NCI-H345 treated with DMSO at 0.1 percent for 48 hours (cell line): Measurements from ENCODE around the gene GNL1.

Experiments used
- DNase-seq: peaks from one replicate; lab custom pipeline; 2025; ENCODE audit not compliant: unreplicated experiment; lab: John Stamatoyannopoulos, UW

The GNL1 gene

GRCh38 chr6:30570740-30571074 is 14.4 kb upstream of the GNL1 start:
- no peak for DNase-seq

- no peak for DNase-seq
Measured at GRCh38 chr6:30570263-30570662, 14.0 kb upstream of the GNL1 start.

- DNase-seq: no peak
Measured at GRCh38 chr6:30568245-30568644, 12.0 kb upstream of the GNL1 start.

GRCh38 chr6:30565772-30566171 is 9.5 kb upstream of the GNL1 start:
- DNase-seq: no peak

- no peak for DNase-seq
Measured at GRCh38 chr6:30564114-30564513, 7.8 kb upstream of the GNL1 start.

- DNase-seq: no peak
Measured at GRCh38 chr6:30562470-30563425, 6.5 kb upstream of the GNL1 start.

GRCh38 chr6:30560930-30561329 is 4.6 kb upstream of the GNL1 start:
- no peak for DNase-seq

- no peak for DNase-seq
Measured at GRCh38 chr6:30557683-30557981, 1.3 kb upstream of the GNL1 start.

GRCh38 chr6:30556906-30557682 is 805 bp upstream of the GNL1 start, which contains the start of gene PRR3:
Gene PRR3 (plus strand): TSS chr6:30557295. CDS start chr6:30557345, 50 bp downstream.
- peak; percentile 89 for DNase-seq

- no peak for DNase-seq
Measured at GRCh38 chr6:30555816-30556065, 548 bp downstream of the GNL1 start.

- no peak for DNase-seq
Measured at GRCh38 chr6:30554962-30555815, 1.1 kb downstream of the GNL1 start.

GRCh38 chr6:30554404-30554803 is 1.9 kb downstream of the GNL1 start:
- no peak for DNase-seq

GRCh38 chr6:30548375-30548774 is 7.9 kb downstream of the GNL1 start:
- no peak for DNase-seq

- no peak for DNase-seq
Measured at GRCh38 chr6:30547454-30547853, 8.8 kb downstream of the GNL1 start.

GRCh38 chr6:30544666-30545272 is 11.5 kb downstream of the GNL1 start:
- DNase-seq: peak; percentile 30

- DNase-seq: no peak
Measured at GRCh38 chr6:30543821-30544220, 12.5 kb downstream of the GNL1 start.

- DNase-seq: no peak
Measured at GRCh38 chr6:30542915-30543314, 13.4 kb downstream of the GNL1 start.

GRCh38 chr6:30542404-30542725 is 13.9 kb downstream of the GNL1 start:
- DNase-seq: no peak

- DNase-seq: peak; percentile 93
Measured at GRCh38 chr6:30541515-30542403, 14.5 kb downstream of the GNL1 start.

- no peak for DNase-seq
Measured at GRCh38 chr6:30537931-30538330, 18.4 kb downstream of the GNL1 start.
